ENCODE data around the gene LRP5. TPM values are rescaled to one million over a fixed set of nuclear protein-coding genes. Genes with fewer than 3 reads are reported as not detected.

The LRP5 gene
- total and polyA plus RNA-seq, 9 of the 15 experiments (the other 6 are each of a cell fraction or from before 2014, with no cell fraction given): 0.48 to 44.2 (median 13.5) TPM

DNA sequence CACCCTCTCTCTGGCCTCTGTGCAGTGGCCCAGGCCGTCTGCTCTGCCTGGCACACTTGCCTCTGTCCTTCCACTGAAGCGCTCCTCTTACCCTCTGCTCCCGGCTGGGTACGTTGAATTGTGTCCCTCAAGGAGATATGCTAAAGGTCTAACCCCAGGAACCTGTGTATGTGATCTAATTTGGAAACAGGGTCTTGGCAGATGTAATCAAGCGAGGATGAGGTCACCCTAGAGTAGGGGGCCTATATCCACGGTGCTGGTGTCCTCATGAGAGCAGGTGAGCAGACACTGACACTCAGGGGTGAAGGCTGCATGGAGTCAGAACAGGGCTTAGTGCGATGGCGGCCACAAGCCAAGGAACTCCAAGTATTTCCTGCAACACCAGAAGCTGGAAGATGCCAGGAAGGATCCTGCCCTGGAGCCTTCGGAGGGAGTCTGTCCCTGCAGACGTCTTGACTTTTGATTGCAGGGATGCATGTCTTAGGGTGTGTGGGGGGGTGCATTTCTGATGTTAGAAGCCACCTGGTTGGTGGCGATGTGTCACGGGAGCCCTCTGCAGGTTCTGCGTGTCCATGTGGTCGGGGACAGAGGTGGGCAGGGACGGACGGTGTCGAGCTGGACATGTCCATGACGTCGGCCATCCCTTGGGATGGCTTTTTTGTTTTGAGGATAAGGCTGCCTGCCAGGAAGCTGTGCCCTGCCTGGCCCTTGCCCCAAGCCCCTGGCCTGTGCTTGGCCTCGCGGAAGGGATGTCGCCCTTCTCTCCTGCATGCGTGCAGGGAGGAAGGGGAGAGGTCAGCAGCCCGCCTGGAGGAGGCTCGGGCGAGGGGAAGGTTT lies 68.6 kb downstream of the LRP5 start:
- in situ Hi-C loops (cut with MboI) (no loop called here), intact Hi-C loops (cut with micrococcal nuclease) (loop anchor here (5.0 kb wide), 1 partner anchor 124 kb away; no protein-coding TSS in a partner anchor)
- Histone ChIP-seq H3K27me3 (ENCODE audit: control insufficient read depth in 2 of 2, insufficient read depth in 2 of 2, low read length in 2 of 2) (no peaks in the 10 kb centered on the region), H3K9me1 (ENCODE audit: control insufficient read depth, insufficient read depth, low read length) (no peaks in the 10 kb centered on the region), H3K9me3 (replicated peaks; ENCODE audit: control insufficient read depth, insufficient read depth, low read depth, low read length) (no peaks in the 10 kb centered on the region), H3K36me3 (ENCODE audit: control insufficient read depth, insufficient read depth, low read length) (peaks cover 11% of the 10 kb centered on the region; the same call in 2 of the 3 replicates), H4K20me1 (replicated peaks; ENCODE audit: control insufficient read depth, insufficient read depth, low read length) (peaks cover 14% of the 10 kb centered on the region; the same call in 1 of the 2 replicates), H3K4me3 (no peak overlapping the region), H3K4me1 (replicated peaks in 1 of 2; ENCODE audit: control insufficient read depth in 2 of 2, insufficient read depth in 2 of 2, low read length in 2 of 2) (peaks cover 0 to 29% of the 10 kb centered on the region in 2 experiments; a peak in 1 of 5 replicates), H3K9ac (ENCODE audit: insufficient read depth in 1 of 2, low read depth in 2 of 2, low read length in 2 of 2) (peak overlapping the region in 1 of 2 experiments; percentile 33; a peak in 1 of 4 replicates), H3K79me2 (ENCODE audit: control insufficient read depth, insufficient read depth, low read length) (peaks cover 5% of the 10 kb centered on the region; the same call in 1 of the 3 replicates), H2AFZ (ENCODE audit: low read depth, low read length) (no peak overlapping the region), H3K27ac (ENCODE audit: extremely low read depth, low read depth, low read length) (no peak overlapping the region), H3K4me2 (ENCODE audit: insufficient read depth, low read length) (no peak overlapping the region)
- DNase-seq (ENCODE audit: extremely low read depth in 1 of 4, low spot score in 3 of 4) (no peak), FAIRE-seq (no peak), ATAC-seq (no peak; the same call in 2 of the 3 replicates)
- WGBS (ENCODE audit: insufficient coverage, low coverage, missing lambda C conversion rate): 80% methylated on average over 24 of the region's 26 CpGs
- POLR2A ChIA-PET: interaction anchor here (0.6 kb wide), 2 partner anchors 35 to 331 kb away, joined by 3 read pairs; no protein-coding TSS in a partner anchor
- CTCF ChIA-PET (ENCODE audit: low intra/inter-chr PET ratio): no interaction called here
- BruUV-seq (replicated peaks): no TSS peak
- TF ChIP-seq POLR2G (IDR thresholded peaks at IDR 0.05; ENCODE audit: low read depth, low read length) (0 out of 2 replicates have a peak, but pooled peaks have one; percentile 28), FOXP1 (CRISPR knock-in tag; IDR thresholded peaks at IDR 0.05) (no peak)

DNA sequence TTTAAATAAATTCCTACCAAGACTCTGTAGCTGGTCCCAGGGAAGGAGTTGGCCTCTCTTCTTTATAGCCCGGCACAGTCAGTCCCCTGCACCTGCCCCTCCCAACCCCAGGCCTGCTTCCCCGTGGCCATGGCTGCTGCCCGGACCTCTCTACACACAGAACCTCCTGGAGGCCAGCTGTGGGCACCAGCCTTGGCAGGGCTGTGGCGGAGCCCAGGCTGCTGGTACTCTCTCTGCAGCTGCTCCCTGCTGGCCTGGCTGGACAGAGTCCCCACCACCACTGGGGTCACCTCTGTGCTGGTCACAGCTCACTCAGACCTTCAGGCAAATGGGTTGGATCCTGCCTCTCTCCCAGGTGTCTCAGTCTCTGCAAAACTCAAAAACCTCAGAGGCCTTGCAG lies 69.3 kb downstream of the LRP5 start:
- FAIRE-seq (no peak), ATAC-seq (no peak), DNase-seq (ENCODE audit: extremely low read depth in 1 of 4, low spot score in 3 of 4) (no peak)
- no peak overlapping the region for H2AFZ ChIP-seq (ENCODE audit: low read depth, low read length)
- no peak overlapping the region; a peak in 1 of 4 replicates for H3K9ac ChIP-seq (ENCODE audit: insufficient read depth in 1 of 2, low read depth in 2 of 2, low read length in 2 of 2)
- H4K20me1 ChIP-seq (replicated peaks; ENCODE audit: control insufficient read depth, insufficient read depth, low read length): peaks cover 14% of the 10 kb centered on the region; the same call in 1 of the 2 replicates
- no peak overlapping the region for H3K4me3 ChIP-seq
- in situ Hi-C loops (cut with MboI): no loop called here
- H3K79me2 ChIP-seq (ENCODE audit: control insufficient read depth, insufficient read depth, low read length): peaks cover 5% of the 10 kb centered on the region; the same call in 1 of the 3 replicates
- peaks cover 0 to 32% of the 10 kb centered on the region in 2 experiments; a peak in 1 of 5 replicates for H3K4me1 ChIP-seq (replicated peaks in 1 of 2; ENCODE audit: control insufficient read depth in 2 of 2, insufficient read depth in 2 of 2, low read length in 2 of 2)
- no peaks in the 10 kb centered on the region for H3K9me3 ChIP-seq (replicated peaks; ENCODE audit: control insufficient read depth, insufficient read depth, low read depth, low read length)
- H3K4me2 ChIP-seq (ENCODE audit: insufficient read depth, low read length): no peak overlapping the region
- CTCF ChIA-PET (ENCODE audit: low intra/inter-chr PET ratio): interaction anchor here (0.7 kb wide), 1 partner anchor 176 kb away, joined by 3 read pairs; no protein-coding TSS in a partner anchor
- H3K27me3 ChIP-seq (ENCODE audit: control insufficient read depth in 2 of 2, insufficient read depth in 2 of 2, low read length in 2 of 2): no peaks in the 10 kb centered on the region
- H3K27ac ChIP-seq (ENCODE audit: extremely low read depth, low read depth, low read length): no peak overlapping the region
- H3K36me3 ChIP-seq (ENCODE audit: control insufficient read depth, insufficient read depth, low read length): peaks cover 18% of the 10 kb centered on the region; the same call in 2 of the 3 replicates
- H3K9me1 ChIP-seq (ENCODE audit: control insufficient read depth, insufficient read depth, low read length): no peaks in the 10 kb centered on the region
- intact Hi-C loops (cut with micrococcal nuclease): loop anchor here (5.0 kb wide), 1 partner anchor 124 kb away; no protein-coding TSS in a partner anchor
- no TSS peak for BruUV-seq (replicated peaks)
- TF ChIP-seq FOXJ3 (CRISPR knock-in tag; IDR thresholded peaks at IDR 0.05) (no peak), FOXJ2 (tag; IDR thresholded peaks at IDR 0.05) (no peak), SLC30A9 (CRISPR knock-in tag; IDR thresholded peaks at IDR 0.05) (no peak)
- TF ChIP-seq, protein P1, sequence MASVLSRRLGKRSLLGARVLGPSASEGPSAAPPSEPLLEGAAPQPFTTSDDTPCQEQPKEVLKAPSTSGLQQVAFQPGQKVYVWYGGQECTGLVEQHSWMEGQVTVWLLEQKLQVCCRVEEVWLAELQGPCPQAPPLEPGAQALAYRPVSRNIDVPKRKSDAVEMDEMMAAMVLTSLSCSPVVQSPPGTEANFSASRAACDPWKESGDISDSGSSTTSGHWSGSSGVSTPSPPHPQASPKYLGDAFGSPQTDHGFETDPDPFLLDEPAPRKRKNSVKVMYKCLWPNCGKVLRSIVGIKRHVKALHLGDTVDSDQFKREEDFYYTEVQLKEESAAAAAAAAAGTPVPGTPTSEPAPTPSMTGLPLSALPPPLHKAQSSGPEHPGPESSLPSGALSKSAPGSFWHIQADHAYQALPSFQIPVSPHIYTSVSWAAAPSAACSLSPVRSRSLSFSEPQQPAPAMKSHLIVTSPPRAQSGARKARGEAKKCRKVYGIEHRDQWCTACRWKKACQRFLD (CRISPR knock-in tag; IDR thresholded peaks at IDR 0.05): no peak
- POLR2A ChIA-PET: interaction anchor here (0.6 kb wide), 1 partner anchor 332 kb away, joined by 3 read pairs; no protein-coding TSS in a partner anchor
- WGBS (ENCODE audit: insufficient coverage, low coverage, missing lambda C conversion rate): 68% methylated on average over 4 of the region's 4 CpGs

Measured in K562 (cell line).